Smooth muscle cell (in vitro differentiated cells): ENCODE measurements around the gene CNNM3. TPM values are rescaled to one million over a fixed set of nuclear protein-coding genes. Genes with fewer than 3 reads are reported as not detected.

Source experiments
- DNase-seq: peaks from one replicate; lab custom pipeline; 2025; ENCODE audit not compliant: unreplicated experiment; lab: John Stamatoyannopoulos, UW
- H2AFZ ChIP-seq: fragments of 200-600 bp; sonication (generic); 2 replicates; pipeline ENCODE4 v1.6.0; 2016; ENCODE audit warnings: antibody characterized with exemption, low read depth, mild to moderate bottlenecking
- H3F3A ChIP-seq: fragments of 200-600 bp; sonication (generic); 2 replicates; pipeline ENCODE4 v1.6.0; 2017; ENCODE audit warnings: antibody characterized with exemption, low read depth
- H3K27ac ChIP-seq: fragments of 200-600 bp; sonication (generic); 2 replicates; pipeline ENCODE4 v1.5.1; 2016; ENCODE audit warnings: low read depth, mild to moderate bottlenecking
- H3K27me3 ChIP-seq: fragments of 200-600 bp; sonication (generic); 2 replicates; pipeline ENCODE4 v1.6.1; 2016; ENCODE audit warnings: low read depth, mild to moderate bottlenecking
- H3K36me3 ChIP-seq: fragments of 200-600 bp; sonication (generic); 2 replicates; pipeline ENCODE4 v1.5.1; 2016; ENCODE audit warnings: low read depth
- H3K4me1 ChIP-seq: fragments of 200-600 bp; sonication (generic); 2 replicates; pipeline ENCODE4 v1.5.1; 2016; ENCODE audit warnings: low read depth
- H3K4me2 ChIP-seq: fragments of 200-600 bp; sonication (generic); 2 replicates; pipeline ENCODE4 v1.6.0; 2016; ENCODE audit warnings: mild to moderate bottlenecking
- H3K4me3 ChIP-seq: fragments of 200-600 bp; sonication (generic); 2 replicates; pipeline ENCODE4 v1.5.1; 2016; ENCODE audit warnings: mild to moderate bottlenecking
- H3K79me2 ChIP-seq: fragments of 200-600 bp; sonication (generic); 2 replicates; pipeline ENCODE4 v1.6.0; 2016; ENCODE audit warnings: low read depth, mild to moderate bottlenecking
- H3K9ac ChIP-seq: fragments of 200-600 bp; sonication (generic); 2 replicates; pipeline ENCODE4 v1.6.0; 2016; ENCODE audit warnings: low read depth
- H3K9me3 ChIP-seq: fragments of 200-600 bp; sonication (generic); replicated peaks from 2 replicates; pipeline ENCODE4 v1.5.1; 2016; ENCODE audit warnings: low read depth
- H4K20me1 ChIP-seq: fragments of 200-600 bp; sonication (generic); 2 replicates; pipeline ENCODE4 v1.6.0; 2016; ENCODE audit warnings: low read depth
- CTCF ChIP-seq: fragments of 200-600 bp; sonication (generic); IDR thresholded peaks from 2 replicates; pipeline ENCODE4 v1.5.1; 2017; ENCODE audit warnings: borderline replicate concordance, mild to moderate bottlenecking, antibody characterized with exemption; ENCODE audit not compliant: insufficient read depth, poor library complexity, severe bottlenecking
- WGBS: methylation state at CpG from one replicate; pipeline ENCODE4 v1.1.7; 2016; ENCODE audit warnings: low lambda C conversion rate; 5-methylcytosine and 5-hydroxymethylcytosine counted together
- polyA plus RNA-seq: library from polyadenylated mRNA; unstranded; fragments of >200 nt; fragmentation: Nextera tagmentation; extraction: Ambion mirVana; gene quantifications from 2 replicates; pipeline ENCODE4 v1.2.1, GENCODE V29; 2016
- total RNA-seq: library from RNA; depleted of rRNA; stranded (reverse); fragments of >200 nt; gene quantifications from 2 replicates; pipeline ENCODE4 v1.2.3, GENCODE V29; 2014

CNNM3 gene
- total and polyA plus RNA-seq, 2 experiments from 2014 or later: 3.2 to 4.8 TPM

DNA sequence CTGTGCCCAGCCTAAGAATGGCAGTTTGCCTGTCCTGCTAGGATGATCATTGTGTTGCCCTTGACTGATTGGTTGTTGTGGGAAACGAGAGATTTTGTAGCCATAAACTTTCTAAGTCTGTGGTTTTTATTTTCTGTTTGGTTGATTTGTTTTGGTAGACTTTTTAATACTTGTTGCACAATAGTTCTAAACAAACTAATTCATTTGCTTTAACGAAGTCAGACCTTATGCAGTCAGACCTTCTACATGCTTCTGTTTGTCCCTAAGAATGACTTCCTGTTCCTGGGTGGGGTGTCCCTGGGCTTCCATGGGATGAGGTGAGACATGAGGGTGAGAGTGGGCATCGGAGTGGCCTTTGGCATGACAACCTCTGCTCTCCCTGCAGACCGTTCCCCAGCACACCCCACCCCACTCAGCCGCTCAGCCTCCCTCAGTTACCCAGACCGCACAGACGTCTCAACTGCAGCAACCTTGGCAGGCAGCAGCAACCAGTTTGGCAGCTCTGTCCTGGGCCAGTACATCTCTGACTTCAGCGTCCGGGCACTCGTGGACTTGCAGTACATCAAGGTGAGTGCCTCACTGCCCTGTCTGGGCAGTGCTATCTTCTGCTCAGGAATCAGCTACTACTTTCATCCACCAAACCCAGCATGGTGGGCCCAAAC, 7.8 kb upstream of the CNNM3 start:
- Histone ChIP-seq H3K4me3 (no peak overlapping the region), H3K36me3 (no peaks in the 10 kb centered on the region), H3K4me2 (no peak overlapping the region), H3K27me3 (no peaks in the 10 kb centered on the region), H3F3A (no peaks in the 10 kb centered on the region), H2AFZ (no peak overlapping the region), H3K4me1 (peaks cover 3% of the 10 kb centered on the region), H4K20me1 (no peaks in the 10 kb centered on the region), H3K27ac (no peak overlapping the region), H3K9ac (no peak overlapping the region), H3K9me3 (no peaks in the 10 kb centered on the region), H3K79me2 (no peaks in the 10 kb centered on the region)
- 92% methylated on average over 10 of the region's 10 CpGs for WGBS
- TF ChIP-seq CTCF: no peak
- DNase-seq: no peak

GRCh38 chr2:96809216-96809882, 6.7 kb upstream of the CNNM3 start:
- no peaks in the 10 kb centered on the region for H3K79me2 ChIP-seq
- no peaks in the 10 kb centered on the region for H3K27me3 ChIP-seq
- H3K4me3 ChIP-seq: no peak overlapping the region
- no peak overlapping the region for H3K4me2 ChIP-seq
- H3K27ac ChIP-seq: no peak overlapping the region
- TF ChIP-seq CTCF: no peak
- H3F3A ChIP-seq: no peaks in the 10 kb centered on the region
- peaks cover 3% of the 10 kb centered on the region for H3K4me1 ChIP-seq
- DNase-seq: no peak
- no peak overlapping the region for H2AFZ ChIP-seq
- no peaks in the 10 kb centered on the region for H3K36me3 ChIP-seq
- H4K20me1 ChIP-seq: no peaks in the 10 kb centered on the region
- WGBS: 93% methylated on average over 13 of the region's 13 CpGs
- no peak overlapping the region for H3K9ac ChIP-seq
- H3K9me3 ChIP-seq: no peaks in the 10 kb centered on the region

GRCh38 chr2:96809951-96810782, 5.9 kb upstream of the CNNM3 start:
- Histone ChIP-seq H2AFZ (no peak overlapping the region), H3K4me3 (no peak overlapping the region), H4K20me1 (no peaks in the 10 kb centered on the region), H3K4me1 (peaks cover under 1% of the 10 kb centered on the region), H3K36me3 (no peaks in the 10 kb centered on the region), H3K9ac (no peak overlapping the region), H3K27ac (no peak overlapping the region), H3K9me3 (no peaks in the 10 kb centered on the region), H3F3A (no peaks in the 10 kb centered on the region), H3K79me2 (no peaks in the 10 kb centered on the region), H3K4me2 (no peak overlapping the region), H3K27me3 (no peaks in the 10 kb centered on the region)
- no peak for TF ChIP-seq CTCF
- DNase-seq: no peak
- 94% methylated on average over 12 of the region's 12 CpGs for WGBS
